Pancreas (tissue), 10 donors: Measurements from ENCODE around the gene F12. TPM values are rescaled to one million over a fixed set of nuclear protein-coding genes. Genes with fewer than 3 reads are reported as not detected.
A peak's percentile ranks its signal among the peaks of the same experiment; 100 is the strongest.

ENCODE experiments used
- ATAC-seq, 4 donors: fragments of 200-7000 bp; cut with Tn5 transposase; one replicate each; pipeline versions ENCODE4 v1.8.0 to v1.9.1; 2020; ENCODE audit warnings: mild to moderate bottlenecking in 4 of 4, moderate library complexity in 4 of 4
- DNase-seq, 6 donors: peaks; one replicate each; pipeline ENCODE4 v3.0.0-alpha.2; 2020
- FAIRE-seq: peaks from 2 replicates; lab custom pipeline; 2012; peaks lifted over from hg19 to GRCh38; lab: Jason Lieb, UNC
- H3K27ac ChIP-seq, 4 donors: fragments of 200-600 bp; sonication (generic); 1 replicate in 3 of 4; 2 replicates in 1 of 4; pipeline versions ENCODE4 v1.5.0 to v1.8.0; 2020
- H3K27me3 ChIP-seq, 4 donors: fragments of 200-600 bp; one replicate each; pipeline ENCODE4 v1.8.0; 2021
- H3K36me3 ChIP-seq, 3 donors: fragments of 200-600 bp; sonication (generic) in 1 of 3; one replicate each; pipeline versions ENCODE4 v1.5.0 to v1.8.0; 2020 to 2021
- H3K4me1 ChIP-seq, 3 donors: fragments of 200-600 bp; one replicate each; pipeline ENCODE4 v1.8.0; 2021
- H3K4me3 ChIP-seq, 4 donors: fragments of 200-600 bp; sonication (generic) in 2 of 4; one replicate each; pipeline versions ENCODE4 v1.5.0 to v1.8.0; 2020 to 2021
- H3K9me3 ChIP-seq, 4 donors: fragments of 200-600 bp; one replicate each; pipeline ENCODE4 v1.8.0; 2021
- CTCF ChIP-seq, 4 donors: fragments of 200-600 bp; sonication (generic) in 3 of 4; IDR thresholded peaks; one replicate each; pipeline versions ENCODE4 v1.5.0 to v1.8.0; 2021; ENCODE audit warnings: antibody characterized with exemption in 4 of 4
- whole genome bisulfite sequencing, 2 donors: extraction: QIAGEN DNeasy Blood & Tissue Kit; methylation state at CpG; one replicate each; pipeline ENCODE4 v1.1.7; 2013; 5-methylcytosine and 5-hydroxymethylcytosine counted together
- intact Hi-C, 3 donors: fragments of 100-400 bp; cut with DNase I; formaldehyde crosslinking; loops; one replicate each; pipeline versions ENCODE4 v1.11.1 to v1.14.2; 2022
- polyA plus RNA-seq, 2 donors: library from polyadenylated mRNA; stranded (reverse); fragments of 200-250 nt; gene quantifications; one replicate each; pipeline ENCODE4 v1.2.3, GENCODE V29; 2013
- total RNA-seq, 6 donors: library from RNA; stranded (reverse); fragmentation: NEBNext Ultra II Directional in 4 of 6; extraction: Animal tissue kit (Norgen Biotek cat#: 25700) in 4 of 6; gene quantifications; one replicate each; pipeline versions ENCODE4 v1.2.1 to v1.2.4, GENCODE V29; 2021 to 2023
- donor health status: healthy with polysubstance abuse.
- donor health status: DM: no; HTN: no; CAD: no; lungs with moderate emphysema.
- donor health status: DM: no; HTN: no; CAD: no.
- donor health status: control.
- donor health status: control.
- donor health status: Bipolar disorder and iron deficiency.
- donor health status: DM: yes; HTN: yes; CAD: no.
- donor health status: DM: no; HTN: no; CAD: no.
- donor health status: DM: no; HTN: no; CAD: no.
- donor health status: DM: yes; HTN: yes; CAD: no.

F12 gene
- total and polyA plus RNA-seq, 8 donors: 0.83 to 2.6 (median 1.8) TPM

GRCh38 chr5:177392765-177393164, 16.6 kb downstream of the F12 start:
- Histone ChIP-seq H3K27me3 (no peaks in the 10 kb centered on the region), H3K4me1 (no peaks in the 10 kb centered on the region), H3K4me3 (no peak overlapping the region), H3K9me3 (no peaks in the 10 kb centered on the region), H3K27ac (no peak overlapping the region), H3K36me3 (no peaks in the 10 kb centered on the region)
- DNase-seq (no peak), FAIRE-seq (no peak), ATAC-seq (no peak)
- WGBS, 2 donors: 67 to 68% methylated on average over 5 of the region's 5 CpGs
- no peak for TF ChIP-seq CTCF (IDR thresholded peaks at IDR 0.05)
- intact Hi-C loops: loop anchor here in 2 of 3 donors (5.0 kb wide), 2 partner anchors 60 to 110 kb away; no protein-coding TSS in a partner anchor

GRCh38 chr5:177390363-177391300, 18.7 kb downstream of the F12 start:
- Histone ChIP-seq H3K27ac (no peak overlapping the region), H3K4me3 (no peak overlapping the region), H3K9me3 (no peaks in the 10 kb centered on the region), H3K4me1 (no peaks in the 10 kb centered on the region), H3K36me3 (no peaks in the 10 kb centered on the region), H3K27me3 (no peaks in the 10 kb centered on the region)
- ATAC-seq (peak; percentile 90 to 97 (median 95)), FAIRE-seq (no peak), DNase-seq (peak; percentile 77 to 92 (median 86))
- intact Hi-C loops: loop anchor here in 2 of 3 donors (5.0 kb wide), 2 partner anchors 62 to 112 kb away; no protein-coding TSS in a partner anchor
- TF ChIP-seq CTCF (IDR thresholded peaks at IDR 0.05): peak; percentile 95 to 99 (median 98)
- WGBS, 2 donors: 22 to 26% methylated on average over 13 of the region's 13 CpGs

GRCh38 chr5:177389241-177390169, 19.9 kb downstream of the F12 start:
- WGBS, 2 donors: 60 to 62% methylated on average over 21 of the region's 21 CpGs
- peak in 2 of 4 donors; percentile 41 to 60 for ATAC-seq
- no peaks in the 10 kb centered on the region for H3K9me3 ChIP-seq
- no peak for TF ChIP-seq CTCF (IDR thresholded peaks at IDR 0.05)
- no peaks in the 10 kb centered on the region for H3K36me3 ChIP-seq
- no peak overlapping the region for H3K4me3 ChIP-seq
- no peak for FAIRE-seq
- intact Hi-C loops: loop anchor here in 2 of 3 donors (5.0 to 10.0 kb wide), 3 partner anchors 63 to 113 kb away; partner anchors contain the start of gene MXD3 (in 1 of the 2)
- H3K27ac ChIP-seq: peak overlapping the region in 1 of 4 donors; percentile 8
- DNase-seq: no peak
- H3K4me1 ChIP-seq: no peaks in the 10 kb centered on the region
- no peaks in the 10 kb centered on the region for H3K27me3 ChIP-seq

GRCh38 chr5:177388521-177389052, 20.8 kb downstream of the F12 start:
- H3K9me3 ChIP-seq: no peaks in the 10 kb centered on the region
- no peak for ATAC-seq
- TF ChIP-seq CTCF (IDR thresholded peaks at IDR 0.05): no peak
- intact Hi-C loops: loop anchor here in 1 of 3 donors (10.0 kb wide), 1 partner anchor 74 kb away; the partner anchor contains the start of gene MXD3
- 83 to 91% methylated on average over 10 of the region's 10 CpGs for WGBS, 2 donors
- no peak overlapping the region for H3K4me3 ChIP-seq
- H3K27ac ChIP-seq: no peak overlapping the region
- H3K27me3 ChIP-seq: no peaks in the 10 kb centered on the region
- H3K36me3 ChIP-seq: no peaks in the 10 kb centered on the region
- H3K4me1 ChIP-seq: no peaks in the 10 kb centered on the region
- DNase-seq: no peak
- no peak for FAIRE-seq
